ENCODE data around the gene SLC6A5.

The SLC6A5 gene

GRCh38 chr11:20597154-20597679, 2.2 kb upstream of the SLC6A5 start:
- DNase-seq, result no peak

GRCh38 chr11:20597680-20598484, 1.5 kb upstream of the SLC6A5 start:
- no peak for DNase-seq

DNA sequence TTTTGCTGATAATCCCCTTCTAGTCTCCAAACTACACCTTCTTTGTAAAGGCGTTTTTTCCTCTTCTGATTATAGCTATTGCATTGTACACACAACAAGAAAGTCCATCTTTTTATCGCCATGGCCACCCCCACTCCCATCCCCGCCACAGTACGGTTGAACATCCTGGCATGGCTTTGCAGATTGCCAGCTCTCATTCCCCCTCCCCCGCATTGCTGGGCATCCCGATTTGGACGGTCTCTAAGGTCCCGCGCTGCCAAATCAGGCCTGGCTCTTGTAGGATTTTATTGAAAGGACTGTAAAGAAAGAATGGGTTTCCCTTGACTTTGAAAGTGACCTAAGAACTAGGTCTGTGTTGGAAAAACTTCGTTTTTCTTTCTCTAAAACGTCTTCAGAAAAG, 916 bp upstream of the SLC6A5 start:
- no peak for DNase-seq

GRCh38 chr11:20600020-20600346, 575 bp downstream of the SLC6A5 start:
- DNase-seq, result no peak

- no peak for DNase-seq
These were observed 1.1 kb downstream of the SLC6A5 start for GRCh38 chr11:20600551-20600950.

- DNase-seq, result no peak
These were observed 2.0 kb downstream of the SLC6A5 start for GRCh38 chr11:20601221-20601914.

DNA sequence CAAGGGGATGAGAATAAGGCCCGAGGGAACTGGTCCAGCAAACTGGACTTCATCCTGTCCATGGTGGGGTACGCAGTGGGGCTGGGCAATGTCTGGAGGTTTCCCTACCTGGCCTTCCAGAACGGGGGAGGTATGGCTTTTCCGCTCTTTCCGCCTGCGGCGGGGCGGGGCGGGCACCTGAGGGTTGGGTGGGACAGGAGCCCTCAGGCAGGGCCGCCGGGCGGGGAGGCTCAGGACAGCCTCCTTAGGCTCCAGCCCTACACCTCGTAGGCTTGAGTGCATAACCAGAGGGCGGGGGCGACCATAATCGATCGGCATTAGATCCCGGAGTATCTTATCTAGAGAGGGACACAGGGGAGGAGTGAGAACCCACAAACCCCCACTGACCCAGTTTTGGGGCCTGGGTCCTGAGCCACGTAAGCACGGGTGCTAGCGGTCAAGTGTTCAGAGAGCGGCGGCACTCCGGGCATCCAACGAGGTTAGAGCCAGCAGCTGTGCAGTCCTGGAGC, 4.9 kb downstream of the SLC6A5 start:
- DNase-seq, result no peak

DNA sequence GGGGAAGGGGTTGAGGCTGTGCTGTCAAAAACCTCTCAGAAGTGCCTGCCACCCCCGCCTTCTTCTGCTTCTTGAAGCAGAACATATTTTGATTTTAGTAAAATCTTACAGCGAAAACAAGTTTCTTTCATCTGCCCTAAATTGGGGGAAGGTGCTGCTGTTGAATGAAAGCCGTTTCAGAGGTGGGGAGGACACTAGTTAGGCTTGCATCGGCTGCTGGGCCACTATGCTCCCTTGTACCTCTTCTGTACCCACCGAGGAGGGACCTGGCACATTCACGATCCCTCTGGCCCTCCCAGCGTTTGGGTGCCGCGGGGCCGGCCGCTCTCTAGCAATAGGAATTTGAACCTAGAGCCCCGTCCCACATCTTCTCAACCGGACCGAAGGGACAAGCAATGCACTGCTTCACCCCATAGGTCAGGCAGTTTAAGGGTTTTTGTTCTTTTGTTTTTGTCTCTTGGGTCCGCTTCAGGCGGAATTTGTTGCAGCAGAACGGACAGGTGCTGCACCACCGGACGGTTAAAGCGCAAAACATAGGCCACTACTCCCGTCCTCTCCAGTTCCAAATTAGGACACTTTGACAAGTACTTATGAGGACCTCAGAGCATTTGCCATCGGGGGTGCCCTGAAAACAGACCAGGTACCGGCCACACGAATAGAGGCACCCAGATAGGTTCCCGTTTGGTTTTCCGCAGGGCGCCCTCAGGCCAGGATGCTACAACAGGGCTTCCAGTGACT, 5.6 kb downstream of the SLC6A5 start:
- no peak for DNase-seq

DNA sequence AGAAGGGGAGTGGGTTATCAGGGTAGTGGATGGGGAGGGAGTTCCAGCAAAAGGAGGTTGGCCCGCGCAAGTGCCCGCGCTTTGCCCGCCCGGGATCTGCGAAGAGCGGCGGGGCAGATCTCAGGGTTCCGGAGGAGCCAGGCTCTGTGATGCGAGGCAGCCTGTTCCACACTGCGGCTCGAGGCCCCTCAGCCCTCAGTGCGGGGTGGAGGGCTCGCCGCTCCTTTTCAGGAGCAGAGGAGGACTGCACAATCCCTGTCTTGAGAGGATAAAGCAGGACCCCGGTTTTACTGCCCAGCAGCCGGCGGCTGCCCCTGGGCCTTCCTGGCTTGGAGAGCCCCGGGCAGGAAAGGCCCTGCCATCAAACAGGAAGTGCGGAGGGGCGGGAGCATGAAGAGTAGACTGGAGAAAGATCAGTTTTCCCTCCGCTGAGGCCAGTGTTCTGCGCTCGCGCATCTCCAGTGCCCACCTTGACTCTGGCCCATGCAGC, 6.2 kb downstream of the SLC6A5 start:
- no peak for DNase-seq

- DNase-seq, result no peak
These were observed 9.5 kb downstream of the SLC6A5 start for GRCh38 chr11:20608934-20609333.

DNA sequence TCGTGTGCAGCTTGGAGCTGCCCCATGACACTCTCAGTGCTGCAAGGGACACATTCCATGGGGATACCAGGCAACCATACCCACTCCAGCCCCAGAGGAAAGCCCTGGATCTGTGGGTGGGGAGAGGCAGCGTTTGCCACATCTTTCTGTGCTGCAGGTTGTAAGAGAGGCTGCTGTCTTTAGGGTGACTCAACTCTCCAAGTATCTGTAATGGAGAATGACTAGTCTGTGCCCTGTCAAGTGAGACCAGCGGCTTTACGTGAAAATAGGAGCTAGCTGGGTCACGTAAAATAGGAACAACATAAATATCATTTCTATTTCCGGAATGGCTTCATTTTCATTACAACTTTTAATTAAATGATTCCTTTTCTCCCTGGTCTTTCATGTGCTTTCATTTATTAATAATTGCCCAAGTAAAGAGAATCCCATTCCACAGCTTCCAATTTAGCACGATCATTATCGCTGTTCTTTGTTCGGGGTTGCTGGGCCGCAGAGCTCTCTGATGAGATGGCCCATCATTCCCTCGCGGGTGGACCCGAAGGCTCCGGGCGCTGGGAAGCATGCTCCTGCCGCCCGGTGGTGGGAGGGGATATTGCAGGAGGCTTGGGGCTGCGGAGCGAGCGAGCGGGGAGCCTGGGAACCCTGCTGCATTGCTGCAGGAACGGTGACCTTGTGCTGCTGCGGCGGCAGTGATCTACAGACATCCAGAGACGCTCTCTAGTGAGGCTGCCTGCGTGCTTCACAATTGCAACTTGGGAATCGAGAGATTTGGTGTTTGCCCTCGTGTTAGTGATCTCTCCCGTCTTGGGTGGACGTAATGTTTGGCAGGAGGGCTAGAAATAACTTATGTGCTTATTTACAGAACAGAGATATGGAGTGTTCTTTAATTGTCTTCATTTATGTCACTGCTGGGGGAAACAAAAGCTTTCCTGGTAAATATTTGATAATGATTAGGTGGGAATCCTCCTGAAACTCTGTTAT, 10.6 kb downstream of the SLC6A5 start:
- DNase-seq, result peak; percentile 87

DNA sequence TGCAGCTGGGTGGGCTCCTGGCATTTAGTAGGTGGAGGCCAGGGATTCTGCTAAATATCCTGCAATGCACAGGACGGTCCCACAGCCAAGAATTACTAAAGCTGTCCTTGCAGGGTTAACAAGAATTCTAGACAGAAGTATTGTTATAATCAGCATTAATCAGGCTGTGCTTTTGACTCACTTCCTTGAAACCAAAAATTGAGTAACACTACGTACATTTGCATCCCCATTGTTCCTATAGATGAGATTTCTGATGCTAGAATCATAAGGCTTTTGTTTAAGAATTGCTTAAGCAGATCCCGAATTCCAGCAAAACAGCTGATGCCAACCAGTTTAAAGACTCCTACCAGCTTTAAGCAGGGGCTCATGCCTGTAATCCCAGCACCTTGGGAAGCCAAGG, 11.4 kb downstream of the SLC6A5 start:
- DNase-seq, result no peak

DNA sequence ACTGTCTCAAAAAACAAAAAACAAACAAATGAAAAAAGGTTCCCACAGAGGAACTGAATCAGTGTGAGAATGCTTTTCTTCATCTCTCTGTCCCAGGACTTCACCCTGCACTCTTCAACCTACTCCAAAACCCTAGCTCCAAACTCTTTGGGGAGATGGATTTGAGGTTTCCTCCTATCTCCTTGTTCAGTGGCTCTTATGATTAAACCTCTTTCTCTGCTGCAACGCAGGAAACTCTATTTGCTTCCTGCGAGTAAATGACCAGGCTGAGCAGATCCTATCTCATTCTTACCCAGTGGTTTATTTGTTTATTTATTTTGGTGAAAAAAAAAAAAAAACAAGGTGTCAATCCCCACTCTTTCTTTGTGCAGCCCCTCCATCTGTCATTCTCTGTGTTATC, 12.0 kb downstream of the SLC6A5 start:
- no peak for DNase-seq

DNA sequence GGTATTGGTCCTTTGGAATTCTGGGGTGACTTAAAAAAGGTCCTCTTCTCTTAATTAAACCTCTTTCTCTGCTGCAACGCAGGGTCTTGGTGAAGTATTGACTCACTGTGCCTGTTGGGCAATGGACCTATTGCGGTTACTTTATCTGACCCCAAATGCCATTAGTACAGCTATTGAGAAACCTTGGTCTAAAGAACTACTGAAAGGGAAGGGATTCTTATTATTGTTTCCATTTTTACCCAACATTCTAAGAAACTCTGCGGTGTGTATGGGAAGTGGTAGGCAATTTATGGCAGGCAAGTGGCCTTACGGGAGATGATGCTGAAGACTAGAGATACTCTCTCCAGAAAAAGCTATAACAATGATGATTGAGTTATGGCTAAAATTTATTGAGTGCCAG, 12.5 kb downstream of the SLC6A5 start:
- DNase-seq, result no peak

- no peak for DNase-seq
These were observed 13.0 kb downstream of the SLC6A5 start for GRCh38 chr11:20612416-20612815.

DNA sequence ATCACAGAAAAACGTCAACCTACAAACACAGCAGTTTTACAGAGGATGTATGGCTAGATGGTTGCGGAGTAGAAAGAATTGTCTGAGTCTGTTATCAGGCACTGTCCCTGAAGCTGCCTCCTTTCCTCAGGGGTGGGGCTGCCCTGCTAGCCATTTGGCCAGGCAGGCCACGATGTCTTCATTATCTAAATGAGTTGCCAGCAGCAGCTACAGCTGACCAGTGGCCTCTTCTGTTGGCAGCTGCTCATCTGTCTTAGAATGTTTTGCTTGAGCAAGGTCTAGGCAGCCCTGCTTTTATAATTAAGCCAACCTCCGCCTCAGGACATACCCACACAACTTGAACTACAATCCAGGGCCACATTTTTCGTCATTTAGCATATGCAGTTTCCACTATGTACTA, 17.5 kb downstream of the SLC6A5 start:
- no peak for DNase-seq

DNA sequence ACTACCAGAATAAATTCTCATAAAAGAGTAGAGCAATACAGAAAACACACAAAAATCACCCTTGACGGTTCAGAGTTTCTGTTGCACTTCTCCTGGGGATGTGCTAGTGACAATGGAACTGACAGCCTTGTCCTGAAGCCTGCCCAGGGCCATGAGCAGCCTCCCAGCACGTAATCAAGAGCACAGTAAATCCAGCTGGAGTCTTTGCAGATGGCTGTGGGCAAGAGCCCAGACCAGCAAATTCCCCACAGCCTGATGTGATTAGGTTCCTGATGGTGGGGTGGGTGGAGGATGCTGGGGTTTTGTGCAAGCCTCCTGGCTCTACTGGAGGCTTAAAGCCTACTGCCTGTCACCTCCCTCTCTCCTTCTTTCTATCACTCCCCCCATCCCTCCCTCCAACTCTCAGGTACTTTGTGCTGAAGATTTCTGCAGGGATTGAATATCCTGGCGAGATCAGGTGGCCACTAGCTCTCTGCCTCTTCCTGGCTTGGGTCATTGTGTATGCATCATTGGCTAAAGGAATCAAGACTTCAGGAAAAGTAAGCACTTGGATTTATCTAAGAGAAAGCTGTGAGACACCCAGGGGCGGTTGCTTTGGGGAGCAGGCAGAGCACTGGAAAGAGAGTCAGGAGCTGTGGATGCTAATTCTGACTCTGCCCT, 18.1 kb downstream of the SLC6A5 start:
- DNase-seq, result no peak

DNA sequence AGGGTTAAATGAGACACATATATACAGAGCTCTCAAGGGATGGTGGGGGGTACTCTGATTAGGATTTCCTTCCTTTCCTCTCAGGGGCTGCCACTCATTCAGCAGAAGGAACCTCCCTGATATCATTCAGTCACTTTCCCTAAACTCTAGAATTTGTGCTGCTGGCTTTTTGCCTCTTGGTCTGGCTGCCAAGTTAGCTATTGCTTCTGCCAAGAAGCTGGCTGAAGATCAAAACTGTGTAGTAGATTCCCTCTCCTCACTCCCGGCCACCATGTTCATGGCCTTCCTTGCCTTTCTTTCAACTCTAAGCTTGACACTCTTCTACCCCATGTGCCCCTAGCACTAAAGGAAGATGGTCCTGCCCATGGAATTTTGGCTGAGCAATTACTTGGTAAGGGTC, 18.7 kb downstream of the SLC6A5 start:
- no peak for DNase-seq

GRCh38 chr11:20620988-20621387, 21.6 kb downstream of the SLC6A5 start:
- DNase-seq, result no peak

- no peak for DNase-seq
These were observed 22.3 kb downstream of the SLC6A5 start for GRCh38 chr11:20621679-20622078.

DNA sequence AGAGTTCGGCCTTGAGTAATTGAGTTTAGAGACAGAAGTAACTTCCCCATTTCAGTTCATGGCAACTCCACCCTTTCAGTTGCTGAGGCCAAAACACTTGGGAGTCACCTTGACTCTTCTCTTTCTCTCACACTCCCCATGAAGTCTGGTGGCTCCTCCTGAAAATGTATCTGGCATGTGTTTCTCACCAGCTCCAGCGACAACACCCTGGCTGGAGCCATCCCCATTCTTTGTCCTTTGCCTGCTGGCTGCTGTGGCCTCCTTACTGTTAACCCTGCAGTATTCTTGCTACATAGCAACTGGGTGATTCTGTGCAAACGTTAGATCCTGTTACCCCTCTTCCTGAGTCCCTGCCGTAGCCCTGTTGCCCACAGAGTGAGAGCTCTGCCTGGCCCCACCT, 23.8 kb downstream of the SLC6A5 start:
- no peak for DNase-seq

DNA sequence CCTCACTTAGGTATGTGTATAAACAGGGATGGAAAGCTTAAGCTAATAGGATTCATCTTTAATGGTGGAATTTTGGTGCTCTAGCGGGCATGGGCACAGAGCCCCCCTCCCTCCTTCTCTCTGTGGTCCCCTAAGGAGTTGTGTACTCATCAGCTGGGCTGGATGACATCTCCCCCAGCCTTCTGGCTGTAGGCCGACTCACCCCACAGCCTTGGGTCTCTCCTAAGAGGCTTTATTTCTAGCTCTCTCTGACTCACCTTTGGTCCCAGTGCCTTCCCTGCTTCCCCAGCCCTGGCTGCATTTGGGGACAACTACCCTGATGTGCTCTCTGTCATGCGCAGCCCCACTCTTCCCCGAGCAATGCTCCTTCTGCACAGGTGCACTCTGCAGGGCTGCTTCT, 26.9 kb downstream of the SLC6A5 start:
- no peak for DNase-seq

Data from NCI-H2029 (cell line).